ENCODE measurements around the gene SCUBE1.

DNA sequence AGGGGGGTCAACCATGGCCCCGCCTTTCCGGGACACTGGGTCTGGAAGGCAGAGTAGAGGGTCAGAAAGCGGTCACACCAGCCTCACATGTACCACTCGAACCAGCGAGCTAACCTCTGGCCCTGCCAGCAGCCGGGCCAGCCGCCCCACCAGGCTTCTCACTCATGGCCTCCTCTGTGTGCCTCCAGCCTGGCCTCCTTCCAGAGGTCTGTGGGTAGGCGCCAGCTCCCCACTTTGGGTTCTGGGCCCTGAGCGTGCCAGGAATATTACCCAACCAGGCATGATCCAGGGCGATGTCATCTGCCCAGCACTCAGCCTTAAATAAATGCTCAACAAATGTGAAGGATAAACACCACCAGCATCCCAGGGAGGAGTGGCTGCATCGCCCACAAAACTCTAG is 5.8 kb downstream of the SCUBE1 start:
- TF ChIP-seq, protein P1, sequence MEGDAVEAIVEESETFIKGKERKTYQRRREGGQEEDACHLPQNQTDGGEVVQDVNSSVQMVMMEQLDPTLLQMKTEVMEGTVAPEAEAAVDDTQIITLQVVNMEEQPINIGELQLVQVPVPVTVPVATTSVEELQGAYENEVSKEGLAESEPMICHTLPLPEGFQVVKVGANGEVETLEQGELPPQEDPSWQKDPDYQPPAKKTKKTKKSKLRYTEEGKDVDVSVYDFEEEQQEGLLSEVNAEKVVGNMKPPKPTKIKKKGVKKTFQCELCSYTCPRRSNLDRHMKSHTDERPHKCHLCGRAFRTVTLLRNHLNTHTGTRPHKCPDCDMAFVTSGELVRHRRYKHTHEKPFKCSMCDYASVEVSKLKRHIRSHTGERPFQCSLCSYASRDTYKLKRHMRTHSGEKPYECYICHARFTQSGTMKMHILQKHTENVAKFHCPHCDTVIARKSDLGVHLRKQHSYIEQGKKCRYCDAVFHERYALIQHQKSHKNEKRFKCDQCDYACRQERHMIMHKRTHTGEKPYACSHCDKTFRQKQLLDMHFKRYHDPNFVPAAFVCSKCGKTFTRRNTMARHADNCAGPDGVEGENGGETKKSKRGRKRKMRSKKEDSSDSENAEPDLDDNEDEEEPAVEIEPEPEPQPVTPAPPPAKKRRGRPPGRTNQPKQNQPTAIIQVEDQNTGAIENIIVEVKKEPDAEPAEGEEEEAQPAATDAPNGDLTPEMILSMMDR (conservative IDR thresholded peaks at IDR 0.05; ENCODE audit: low read length): no peak
- TF ChIP-seq EZH2phosphoT487 (IDR thresholded peaks at IDR 0.05; ENCODE audit: borderline replicate concordance, low read depth, low read length): no peak
